ENCODE measurements around the gene ATP13A1.

Gene ATP13A1

DNA sequence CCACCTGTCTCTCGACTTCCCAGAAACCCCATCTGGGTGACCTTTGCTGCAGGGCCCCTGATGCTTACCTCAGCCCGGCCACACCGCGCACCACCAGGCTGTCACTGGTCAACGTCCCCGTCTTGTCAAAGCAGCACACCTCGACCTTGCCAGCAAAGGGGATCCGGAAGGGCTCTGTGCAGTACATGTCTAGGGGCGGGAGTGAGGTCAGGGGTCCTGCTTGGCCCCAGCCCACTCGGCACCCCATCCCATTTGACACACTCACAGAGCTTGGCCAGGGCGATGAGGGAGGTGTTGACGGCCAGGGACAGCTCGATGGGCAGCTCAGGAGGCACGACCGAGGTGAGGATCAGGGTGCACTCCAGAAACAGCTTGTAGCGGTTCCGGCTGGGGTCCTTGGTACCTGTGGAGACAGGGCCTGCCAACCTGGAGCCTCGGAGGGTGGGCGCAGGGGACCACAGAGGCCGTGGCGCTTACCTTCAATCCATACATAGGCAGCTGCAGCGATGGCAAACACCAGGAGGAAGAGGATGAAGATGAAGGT is 8.4 kb downstream of the ATP13A1 start:
- Histone ChIP-seq H3K36me3 (ENCODE audit: control insufficient read depth, insufficient read depth, low read length) (no peaks in the 10 kb centered on the region), H3K4me3 (ENCODE audit: low read depth, low read length) (no peak overlapping the region), H3K4me1 (no peaks in the 10 kb centered on the region), H3K27me3 (ENCODE audit: control insufficient read depth, insufficient read depth, low read length) (no peaks in the 10 kb centered on the region), H2AFZ (no peak overlapping the region), H3K4me2 (ENCODE audit: low read length) (no peak overlapping the region), H3K9me3 (ENCODE audit: control insufficient read depth, low read length) (no peaks in the 10 kb centered on the region), H3K27ac (no peak overlapping the region), H3K9ac (no peak overlapping the region), H3K79me2 (peaks cover 2% of the 10 kb centered on the region)
- TF ChIP-seq, protein P1, sequence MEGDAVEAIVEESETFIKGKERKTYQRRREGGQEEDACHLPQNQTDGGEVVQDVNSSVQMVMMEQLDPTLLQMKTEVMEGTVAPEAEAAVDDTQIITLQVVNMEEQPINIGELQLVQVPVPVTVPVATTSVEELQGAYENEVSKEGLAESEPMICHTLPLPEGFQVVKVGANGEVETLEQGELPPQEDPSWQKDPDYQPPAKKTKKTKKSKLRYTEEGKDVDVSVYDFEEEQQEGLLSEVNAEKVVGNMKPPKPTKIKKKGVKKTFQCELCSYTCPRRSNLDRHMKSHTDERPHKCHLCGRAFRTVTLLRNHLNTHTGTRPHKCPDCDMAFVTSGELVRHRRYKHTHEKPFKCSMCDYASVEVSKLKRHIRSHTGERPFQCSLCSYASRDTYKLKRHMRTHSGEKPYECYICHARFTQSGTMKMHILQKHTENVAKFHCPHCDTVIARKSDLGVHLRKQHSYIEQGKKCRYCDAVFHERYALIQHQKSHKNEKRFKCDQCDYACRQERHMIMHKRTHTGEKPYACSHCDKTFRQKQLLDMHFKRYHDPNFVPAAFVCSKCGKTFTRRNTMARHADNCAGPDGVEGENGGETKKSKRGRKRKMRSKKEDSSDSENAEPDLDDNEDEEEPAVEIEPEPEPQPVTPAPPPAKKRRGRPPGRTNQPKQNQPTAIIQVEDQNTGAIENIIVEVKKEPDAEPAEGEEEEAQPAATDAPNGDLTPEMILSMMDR (IDR thresholded peaks at IDR 0.05) = no peak

DNA sequence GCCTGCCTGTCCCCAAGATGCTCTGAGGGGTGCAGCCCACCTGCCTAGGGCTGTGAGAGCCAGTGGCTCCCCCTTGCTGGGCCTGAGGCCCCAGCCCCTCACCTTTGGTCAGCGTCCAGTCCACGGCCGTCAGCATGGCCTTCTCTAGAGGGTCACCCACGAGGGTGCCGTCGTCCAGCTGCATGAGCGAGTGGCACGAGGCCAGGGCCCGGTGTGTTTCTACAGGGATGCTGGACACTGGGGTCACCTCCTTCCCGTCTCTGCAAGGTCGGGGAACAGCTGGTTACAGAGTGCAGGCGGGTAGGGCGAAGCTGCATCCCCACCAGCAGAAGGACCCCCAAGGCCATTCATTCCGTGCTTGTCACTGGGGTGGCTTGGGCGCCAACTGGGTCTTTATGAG is 9.0 kb downstream of the ATP13A1 start:
- Histone ChIP-seq H3K27ac (no peak overlapping the region), H3K79me2 (peaks cover 2% of the 10 kb centered on the region), H3K27me3 (ENCODE audit: control insufficient read depth, insufficient read depth, low read length) (no peaks in the 10 kb centered on the region), H3K9me3 (ENCODE audit: control insufficient read depth, low read length) (no peaks in the 10 kb centered on the region), H3K36me3 (ENCODE audit: control insufficient read depth, insufficient read depth, low read length) (no peaks in the 10 kb centered on the region), H2AFZ (no peak overlapping the region), H3K4me3 (ENCODE audit: low read depth, low read length) (no peak overlapping the region), H3K9ac (no peak overlapping the region), H3K4me2 (ENCODE audit: low read length) (no peak overlapping the region), H3K4me1 (no peaks in the 10 kb centered on the region)
- TF ChIP-seq, protein P1 (IDR thresholded peaks at IDR 0.05) = no peak

DNA sequence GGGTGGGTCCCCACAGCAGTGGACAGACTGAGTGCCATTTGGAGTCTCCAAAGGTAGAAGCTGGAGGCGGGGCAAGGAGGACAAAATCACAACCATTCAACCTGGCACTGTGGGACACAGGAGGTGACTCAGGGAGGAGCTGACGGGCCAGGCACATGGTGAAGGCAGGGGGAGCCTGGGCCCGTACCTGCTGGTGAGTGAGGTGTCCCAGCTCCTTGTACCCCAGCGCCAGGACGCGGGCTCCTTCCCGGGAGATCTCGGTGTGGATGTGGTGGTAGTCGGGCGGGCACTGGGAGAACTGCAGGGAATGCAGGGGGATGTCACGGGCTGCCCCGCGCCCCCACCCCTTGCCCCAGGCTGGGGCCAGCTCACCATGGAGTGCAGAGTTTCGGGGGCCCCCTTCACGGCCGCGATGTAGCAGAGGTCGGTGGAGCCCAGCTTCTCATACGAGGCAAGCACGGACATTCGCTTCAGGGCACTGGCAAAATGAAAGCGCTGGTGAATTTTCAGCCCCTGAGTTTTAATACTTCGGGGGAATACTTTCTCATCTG is 9.8 kb downstream of the ATP13A1 start:
- H3K27me3 ChIP-seq (ENCODE audit: control insufficient read depth, insufficient read depth, low read length) = no peaks in the 10 kb centered on the region
- no peak overlapping the region for H2AFZ ChIP-seq

DNA sequence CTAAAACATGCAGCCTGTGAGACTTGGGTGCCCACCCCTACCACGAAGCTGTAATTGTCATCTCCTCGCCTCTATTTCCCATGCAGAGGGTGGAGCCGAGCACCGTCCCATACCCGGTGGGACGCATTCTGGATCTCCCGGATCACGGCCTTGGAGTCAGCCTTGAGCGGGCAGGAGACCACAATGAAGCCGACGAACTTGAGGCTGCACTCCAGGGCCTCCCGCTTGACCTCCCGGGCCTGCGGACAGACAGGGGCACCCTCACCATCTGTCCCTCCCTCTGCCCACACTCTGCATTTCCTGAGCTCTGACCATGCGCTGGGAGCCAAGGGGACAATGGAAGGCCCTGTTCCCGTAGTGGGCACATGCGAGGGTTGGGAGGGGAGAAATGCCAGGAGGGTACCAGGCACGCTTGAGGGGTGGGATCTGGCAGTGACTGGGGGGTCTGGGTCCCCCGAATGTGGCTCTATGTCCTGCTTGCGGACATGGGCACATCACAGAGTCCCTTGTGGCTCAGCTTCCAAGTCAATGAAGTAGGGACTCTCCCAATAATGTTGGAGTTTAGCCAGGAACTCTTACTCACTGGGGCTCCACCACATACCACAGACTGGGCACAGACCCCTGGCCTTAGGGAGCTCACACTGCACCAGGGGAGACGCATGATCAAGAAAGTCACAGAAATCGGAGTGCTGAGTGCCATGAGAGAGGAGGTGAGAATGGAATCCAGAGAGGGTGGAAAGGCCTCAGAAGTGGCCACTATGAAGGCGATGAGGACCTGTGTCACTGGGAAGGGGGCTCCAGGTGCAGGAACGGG is 10.8 kb downstream of the ATP13A1 start:
- H3K79me2 ChIP-seq = peaks cover 2% of the 10 kb centered on the region
- H3K36me3 ChIP-seq (ENCODE audit: control insufficient read depth, insufficient read depth, low read length) = no peaks in the 10 kb centered on the region

More for the DNA sequence above, 9.8 kb downstream of the ATP13A1 start:
- H3K27ac ChIP-seq = no peak overlapping the region
- H3K4me1 ChIP-seq = no peaks in the 10 kb centered on the region
- H3K9me3 ChIP-seq (ENCODE audit: control insufficient read depth, low read length) = no peaks in the 10 kb centered on the region
- no peak overlapping the region for H3K4me2 ChIP-seq (ENCODE audit: low read length)
- TF ChIP-seq, protein P1 (IDR thresholded peaks at IDR 0.05) = no peak
- no peak overlapping the region for H3K9ac ChIP-seq
- H3K36me3 ChIP-seq (ENCODE audit: control insufficient read depth, insufficient read depth, low read length) = no peaks in the 10 kb centered on the region
- peaks cover 2% of the 10 kb centered on the region for H3K79me2 ChIP-seq
- H3K4me3 ChIP-seq (ENCODE audit: low read depth, low read length) = no peak overlapping the region

More for the DNA sequence above, 10.8 kb downstream of the ATP13A1 start:
- H3K4me3 ChIP-seq (ENCODE audit: low read depth, low read length) = no peak overlapping the region
- H3K4me1 ChIP-seq = no peaks in the 10 kb centered on the region
- H2AFZ ChIP-seq = no peak overlapping the region
- H3K9me3 ChIP-seq (ENCODE audit: control insufficient read depth, low read length) = no peaks in the 10 kb centered on the region
- no peak overlapping the region for H3K9ac ChIP-seq
- H3K4me2 ChIP-seq (ENCODE audit: low read length) = no peak overlapping the region
- TF ChIP-seq, protein P1 (IDR thresholded peaks at IDR 0.05) = no peak
- H3K27me3 ChIP-seq (ENCODE audit: control insufficient read depth, insufficient read depth, low read length) = no peaks in the 10 kb centered on the region
- H3K27ac ChIP-seq = no peak overlapping the region

All from parathyroid adenoma (tissue), 2 donors.